ENCODE results near the gene KCND2.
"Not testable (repeated sequence)": the region's sequence is repeated elsewhere in the genome, so short reads cannot be mapped to it uniquely, and the experiment has no call there.

Gene KCND2

DNA sequence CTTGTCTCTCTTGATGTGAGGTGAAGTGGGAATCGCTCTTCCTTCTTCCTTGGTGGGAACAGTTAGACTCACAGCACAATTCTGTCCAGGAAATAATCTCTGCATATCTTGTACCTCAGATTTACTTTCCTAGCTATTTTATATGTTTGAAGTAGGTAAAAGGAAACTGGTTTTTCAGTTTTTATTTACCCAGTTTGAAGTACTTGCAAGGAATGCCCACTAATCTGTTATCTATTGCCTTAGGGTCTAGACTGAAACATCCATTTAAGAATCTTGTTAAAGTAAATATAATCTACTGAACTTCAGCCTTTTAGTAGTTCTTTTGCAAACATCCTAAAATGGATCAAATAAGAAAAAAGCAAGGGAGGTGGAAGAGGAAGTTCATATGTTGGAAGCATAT lies 229.8 kb downstream of the KCND2 start:
- DNase-seq, result no peak

DNA sequence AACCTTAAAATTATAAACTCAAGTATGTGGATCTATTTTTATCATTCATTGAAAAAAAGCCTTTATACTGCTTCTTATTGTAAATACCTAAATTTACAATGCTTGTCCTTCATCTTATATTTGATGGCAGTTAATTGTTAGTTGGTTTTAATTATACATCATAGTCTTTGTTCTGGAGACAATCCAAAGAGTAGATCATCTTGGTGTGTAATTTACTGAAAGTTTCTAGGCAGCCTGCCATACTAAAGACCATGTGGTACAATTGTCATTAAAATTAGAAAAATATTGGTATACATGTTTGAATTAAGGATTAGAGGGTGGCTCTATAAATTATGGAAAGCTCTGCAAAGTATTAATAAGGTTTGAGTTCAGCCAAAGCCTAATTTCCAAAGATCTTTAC lies 231.4 kb downstream of the KCND2 start:
- DNase-seq, result no peak

- DNase-seq, result no peak
Observed at GRCh38 chr7:120505770-120506169, 232.8 kb downstream of the KCND2 start.

DNA sequence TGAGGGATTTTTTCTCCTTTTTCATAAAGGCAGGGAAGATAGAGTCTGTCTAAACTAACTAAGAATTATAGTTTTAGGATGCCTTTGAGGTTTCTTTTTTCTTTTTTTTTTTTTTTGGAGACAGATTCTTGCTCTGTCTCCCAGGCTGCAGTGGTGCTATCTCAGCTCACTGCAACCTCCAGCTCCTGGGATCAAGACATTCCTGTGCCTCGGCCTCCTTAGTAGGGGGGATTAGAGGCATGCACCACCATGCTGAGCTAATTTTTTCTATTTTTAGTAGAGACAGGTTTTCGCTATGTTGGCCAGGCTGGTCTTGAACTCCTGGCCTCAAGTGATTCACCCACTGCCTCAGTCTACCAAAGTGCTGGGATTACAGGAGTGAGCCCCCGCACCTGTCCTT lies 239.7 kb downstream of the KCND2 start:
- DNase-seq, result no peak

DNA sequence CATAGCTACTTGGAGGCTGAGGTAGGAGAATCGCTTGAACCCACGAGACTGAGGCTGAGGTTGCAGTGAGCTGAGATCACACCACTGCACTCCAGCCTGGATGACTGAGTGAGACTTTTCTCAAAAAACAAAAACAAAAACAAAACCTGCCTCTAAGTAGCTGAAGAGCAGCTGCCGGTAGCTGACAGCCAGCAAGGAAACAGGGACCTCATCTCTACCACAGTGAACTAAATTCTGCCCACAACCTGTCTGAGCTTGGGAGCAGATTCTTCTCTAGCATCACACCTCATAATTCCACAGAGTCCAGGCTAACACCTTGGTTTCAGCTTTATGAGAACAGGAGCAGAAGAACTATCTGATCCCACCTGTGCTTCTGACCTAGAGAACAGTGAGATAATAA lies 246.2 kb downstream of the KCND2 start:
- DNase-seq, result no peak

- peak; percentile 72 to 82 for DNase-seq
Observed at GRCh38 chr7:120521761-120522737, 249.1 kb downstream of the KCND2 start.

- DNase-seq, result no peak
Observed at GRCh38 chr7:120523985-120524384, 251.0 kb downstream of the KCND2 start.

- no peak for DNase-seq
Observed at GRCh38 chr7:120526902-120527509, 254.0 kb downstream of the KCND2 start.

GRCh38 chr7:120529736-120530135 lies 256.8 kb downstream of the KCND2 start:
- no peak for DNase-seq

DNA sequence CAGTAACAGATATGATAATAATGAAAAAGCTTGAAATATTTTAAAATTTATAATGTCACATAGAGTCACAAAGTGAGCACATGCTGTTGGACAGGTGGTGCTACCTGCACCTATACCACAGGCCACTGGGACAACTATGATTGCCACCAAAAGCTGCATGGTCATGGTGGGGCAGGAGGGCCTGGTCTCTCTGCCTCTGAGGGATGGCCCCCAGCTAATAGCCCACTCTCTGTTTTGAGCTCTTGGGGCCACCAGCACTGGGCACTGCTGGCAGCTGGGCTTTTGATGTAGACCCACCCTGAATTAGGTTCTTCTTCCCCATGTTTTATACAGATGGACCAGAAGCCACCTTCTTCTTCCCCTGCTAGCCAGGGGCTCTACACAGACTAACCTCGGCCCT lies 265.4 kb downstream of the KCND2 start:
- DNase-seq, result no peak

DNA sequence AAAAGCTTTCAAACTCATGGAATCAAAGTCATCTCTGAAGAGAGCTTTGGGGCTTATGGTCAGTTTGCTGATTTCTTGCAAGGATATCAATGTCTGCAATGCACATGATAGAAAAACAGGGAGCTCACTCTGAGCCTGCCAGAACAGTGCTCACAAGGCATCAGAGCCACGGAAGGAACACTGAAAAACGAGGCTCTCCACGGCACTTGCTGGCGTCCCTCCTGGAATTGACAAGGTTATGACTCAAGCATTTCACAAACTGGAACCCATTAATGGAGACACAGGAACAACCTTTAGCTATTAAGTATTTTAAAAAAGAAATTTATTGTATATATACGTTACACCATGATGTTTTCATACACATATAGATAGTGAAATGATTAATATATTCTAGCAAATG lies 266.3 kb downstream of the KCND2 start:
- DNase-seq, result no peak

DNA sequence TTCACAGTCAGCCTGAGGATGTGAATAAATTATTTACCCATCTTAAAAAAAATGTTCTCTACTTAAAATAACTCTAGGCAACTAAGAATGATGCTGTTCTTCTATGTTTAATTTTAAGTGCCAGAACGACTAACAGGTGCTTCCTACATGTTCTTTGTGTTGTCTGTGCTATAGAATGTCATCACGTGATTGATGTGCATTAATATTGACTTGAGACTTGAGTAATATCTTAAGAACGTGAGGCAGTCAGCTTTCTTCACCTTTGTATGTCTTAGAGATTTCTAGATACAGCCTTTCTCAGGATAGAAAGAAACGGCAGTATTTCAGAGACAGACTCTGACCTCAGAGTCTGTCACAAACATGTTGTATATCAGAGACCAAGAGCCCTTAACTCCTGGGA lies 274.6 kb downstream of the KCND2 start:
- DNase-seq, result no peak

- no peak for DNase-seq
Observed at GRCh38 chr7:120550494-120551048, 277.6 kb downstream of the KCND2 start.

DNA sequence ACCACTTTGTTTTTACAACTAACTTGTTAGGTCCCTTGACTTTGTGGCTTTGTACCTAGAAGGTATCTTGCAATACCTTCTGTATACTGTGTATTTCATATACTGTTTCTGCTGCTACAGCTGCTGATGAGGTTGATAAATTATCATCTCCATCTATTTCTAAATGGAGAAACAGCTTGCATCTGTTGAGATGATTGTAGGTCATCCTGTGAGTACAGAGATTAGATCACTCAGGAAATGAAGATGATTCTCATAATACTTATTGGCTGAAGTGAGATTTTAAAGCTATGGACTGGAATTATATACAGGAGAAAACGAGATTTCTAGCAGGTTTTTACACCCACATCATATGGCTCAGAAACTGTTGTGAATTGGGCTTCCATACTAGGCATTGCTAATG lies 280.5 kb downstream of the KCND2 start:
- DNase-seq, result no peak

DNA sequence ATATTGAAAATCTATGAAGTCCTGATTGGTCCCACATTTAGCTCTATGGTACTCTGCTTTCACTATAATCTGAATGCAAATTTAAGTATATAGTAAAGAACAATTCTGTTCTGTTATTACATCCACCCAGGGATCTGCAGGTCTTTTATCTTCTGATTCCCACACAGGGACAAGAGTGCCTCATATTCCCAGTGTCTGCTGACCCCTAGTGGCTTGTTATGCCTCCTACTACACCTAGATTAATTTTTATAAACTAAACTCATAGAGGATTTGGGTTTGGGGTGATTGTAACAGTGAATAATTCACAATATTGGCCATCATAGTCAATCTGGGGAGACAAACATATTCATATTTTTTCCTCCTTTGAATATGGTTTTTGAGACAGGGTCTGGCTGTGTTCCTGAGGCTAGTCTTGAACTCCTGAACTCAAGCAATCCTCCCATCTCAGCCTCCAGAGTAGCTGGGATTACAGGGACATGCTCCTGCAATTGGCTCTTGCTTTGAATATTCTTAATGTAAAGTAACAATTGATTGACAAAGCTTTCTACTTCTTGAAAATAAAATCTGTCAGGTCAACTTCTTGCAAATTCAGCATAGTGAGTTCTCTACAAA lies 282.1 kb downstream of the KCND2 start:
- peak in 1 of 2 experiments; percentile 37 for DNase-seq

- no peak for DNase-seq
Observed at GRCh38 chr7:120564145-120564544, 291.2 kb downstream of the KCND2 start.

- no peak for DNase-seq
Observed at GRCh38 chr7:120567204-120567603, 294.2 kb downstream of the KCND2 start.

DNA sequence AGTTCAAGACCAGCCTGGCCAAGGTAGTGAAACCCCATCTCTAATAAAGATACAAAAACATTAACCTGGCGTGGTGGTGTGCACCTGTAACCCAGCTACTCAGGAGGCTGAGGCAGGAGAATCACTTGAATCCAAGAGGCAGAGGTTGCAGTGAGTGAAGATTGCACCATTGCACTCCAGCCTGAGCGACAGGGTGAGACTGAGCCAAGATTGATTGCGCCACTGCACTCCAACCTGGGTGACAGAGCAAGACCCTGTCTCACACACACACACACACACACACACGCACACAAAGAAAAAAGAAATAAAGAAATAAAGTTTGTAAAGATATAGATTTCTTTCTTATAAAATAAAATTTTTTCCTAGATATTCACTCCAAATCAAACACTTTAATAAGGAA lies 305.7 kb downstream of the KCND2 start:
- not testable (repeated sequence) for DNase-seq

DNA sequence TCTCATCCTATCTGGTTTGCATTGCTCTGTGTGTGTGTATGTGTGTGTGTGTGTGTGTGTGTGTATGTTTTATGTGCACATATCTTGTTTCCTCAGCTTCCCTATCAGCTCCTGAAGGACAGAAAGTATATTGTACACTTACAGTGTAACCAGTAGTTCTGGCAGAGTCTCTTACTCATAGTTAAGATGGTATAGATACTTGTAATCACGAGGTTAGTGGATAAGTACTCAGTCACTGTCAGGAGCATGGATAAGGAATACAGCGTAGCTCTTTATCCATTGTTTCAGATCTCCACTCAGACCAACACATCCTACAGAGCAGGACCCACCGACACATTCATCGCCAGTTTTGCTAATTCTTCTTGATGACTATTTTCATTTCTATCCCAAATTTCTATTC lies 309.9 kb downstream of the KCND2 start:
- no peak for DNase-seq

DNA sequence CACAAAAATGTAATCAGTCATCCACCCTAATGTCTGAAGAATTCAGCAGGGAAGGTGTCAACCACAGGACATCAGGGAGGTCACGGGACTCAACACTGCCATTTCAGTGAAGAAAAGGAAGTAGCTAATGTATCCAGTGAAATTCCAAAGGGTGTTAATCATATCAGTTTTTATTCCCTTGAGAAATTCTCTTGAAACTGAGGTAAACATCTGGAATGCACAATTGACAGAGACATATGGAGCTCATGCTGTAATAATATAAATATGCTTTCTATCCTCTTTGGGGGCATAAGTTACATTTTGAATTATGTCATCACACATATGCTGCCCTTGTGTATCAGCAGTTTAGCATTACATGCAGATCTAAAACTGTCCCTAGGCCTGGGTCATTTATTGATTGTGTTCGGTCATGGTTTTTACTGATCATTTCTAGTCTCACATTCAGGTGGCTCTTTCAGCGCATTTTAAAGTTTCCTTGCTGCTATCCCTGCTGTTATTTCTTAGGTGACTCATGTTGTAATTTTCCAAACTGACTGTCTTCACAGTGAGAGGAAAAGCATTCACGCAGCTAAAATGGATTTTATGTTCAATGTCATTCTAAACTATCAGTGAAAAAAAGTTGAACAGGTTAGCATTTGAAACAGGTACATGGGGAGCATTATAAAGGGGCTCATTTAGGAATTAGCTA lies 311.1 kb downstream of the KCND2 start:
- no peak for DNase-seq

- no peak for DNase-seq
Observed at GRCh38 chr7:120586571-120586970, 313.6 kb downstream of the KCND2 start.

DNA sequence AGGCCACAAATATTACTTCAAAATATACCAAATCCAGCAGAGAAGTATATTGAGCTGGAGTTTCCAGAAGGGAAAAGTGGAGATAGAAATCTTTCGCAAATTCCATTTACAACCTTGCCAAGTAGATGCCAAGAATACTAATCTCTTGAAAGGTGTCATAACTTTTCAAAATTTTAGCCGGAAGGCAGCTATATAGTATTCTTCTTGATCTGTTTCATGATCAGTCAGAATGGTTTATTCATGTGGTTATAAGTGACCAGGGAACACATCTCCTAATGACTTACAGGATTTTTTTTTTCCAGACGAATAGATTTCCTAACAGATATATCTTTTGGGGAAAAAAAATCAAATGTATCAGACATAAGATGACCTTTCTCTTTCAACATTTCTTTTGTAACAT lies 314.3 kb downstream of the KCND2 start:
- no peak for DNase-seq

DNA sequence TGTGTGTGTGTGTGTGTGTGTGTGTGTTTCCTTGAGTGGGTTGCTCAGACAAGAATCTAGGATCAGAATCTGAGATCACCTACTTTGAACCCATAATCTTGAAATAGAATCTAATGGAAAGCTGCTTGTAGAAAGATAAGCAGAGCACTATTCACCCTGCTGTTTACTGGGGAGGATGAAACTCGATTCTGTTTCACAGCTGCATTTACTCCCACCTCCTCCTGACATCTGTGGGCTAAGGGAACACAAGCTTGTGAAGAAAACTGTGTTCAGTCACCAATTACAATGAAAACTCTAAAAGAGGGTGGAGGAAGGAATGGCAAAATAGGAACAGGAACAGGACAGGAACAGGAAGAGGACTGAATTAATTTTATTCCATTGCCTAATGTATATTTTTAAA lies 315.4 kb downstream of the KCND2 start:
- no peak for DNase-seq
